ENCODE measurements around the gene EPHA5.

The EPHA5 gene

GRCh38 chr4:65399084-65399483 is 271.2 kb downstream of the EPHA5 start:
- TF ChIP-seq POLR2A (IDR thresholded peaks at IDR 0.05; ENCODE audit: low read length) (no peak), GATA1 (IDR thresholded peaks at IDR 0.05; ENCODE audit: low read depth, low read length) (no peak)
- DNase-seq, result no peak

GRCh38 chr4:65393078-65393477 is 277.2 kb downstream of the EPHA5 start:
- no peak for TF ChIP-seq POLR2A (IDR thresholded peaks at IDR 0.05; ENCODE audit: low read length)
- no peak for TF ChIP-seq GATA1 (IDR thresholded peaks at IDR 0.05; ENCODE audit: low read depth, low read length)
- no peak for DNase-seq

- no peak for TF ChIP-seq POLR2A (IDR thresholded peaks at IDR 0.05; ENCODE audit: low read length)
- no peak for TF ChIP-seq GATA1 (IDR thresholded peaks at IDR 0.05; ENCODE audit: low read depth, low read length)
- no peak for DNase-seq
Observed at GRCh38 chr4:65392488-65392887, 277.8 kb downstream of the EPHA5 start.

- no peak for DNase-seq
- no peak for TF ChIP-seq POLR2A (IDR thresholded peaks at IDR 0.05; ENCODE audit: low read length)
Observed at GRCh38 chr4:65391814-65392213, 278.5 kb downstream of the EPHA5 start.

- DNase-seq, result no peak
- TF ChIP-seq POLR2A (IDR thresholded peaks at IDR 0.05; ENCODE audit: low read length) (no peak), GATA1 (IDR thresholded peaks at IDR 0.05; ENCODE audit: low read depth, low read length) (no peak)
Observed at GRCh38 chr4:65391382-65391781, 278.9 kb downstream of the EPHA5 start.

- no peak for DNase-seq
- TF ChIP-seq POLR2A (IDR thresholded peaks at IDR 0.05; ENCODE audit: low read length) (no peak), GATA1 (IDR thresholded peaks at IDR 0.05; ENCODE audit: low read depth, low read length) (no peak)
Observed at GRCh38 chr4:65386927-65387326, 283.4 kb downstream of the EPHA5 start.

- no peak for DNase-seq
- TF ChIP-seq POLR2A (IDR thresholded peaks at IDR 0.05; ENCODE audit: low read length) (no peak), GATA1 (IDR thresholded peaks at IDR 0.05; ENCODE audit: low read depth, low read length) (no peak)
Observed at GRCh38 chr4:65383589-65384305, 286.5 kb downstream of the EPHA5 start.

GRCh38 chr4:65381648-65382047 is 288.6 kb downstream of the EPHA5 start:
- TF ChIP-seq POLR2A (IDR thresholded peaks at IDR 0.05; ENCODE audit: low read length), result no peak
- no peak for TF ChIP-seq GATA1 (IDR thresholded peaks at IDR 0.05; ENCODE audit: low read depth, low read length)
- no peak for DNase-seq

- DNase-seq, result no peak
- TF ChIP-seq GATA1 (IDR thresholded peaks at IDR 0.05; ENCODE audit: low read depth, low read length), result no peak
- no peak for TF ChIP-seq POLR2A (IDR thresholded peaks at IDR 0.05; ENCODE audit: low read length)
Observed at GRCh38 chr4:65370709-65371108, 299.6 kb downstream of the EPHA5 start.

GRCh38 chr4:65367306-65367705 is 303.0 kb downstream of the EPHA5 start:
- DNase-seq, result no peak
- TF ChIP-seq GATA1 (IDR thresholded peaks at IDR 0.05; ENCODE audit: low read depth, low read length), result no peak
- TF ChIP-seq POLR2A (IDR thresholded peaks at IDR 0.05; ENCODE audit: low read length), result no peak

- no peak for DNase-seq
- no peak for TF ChIP-seq POLR2A (IDR thresholded peaks at IDR 0.05; ENCODE audit: low read length)
- no peak for TF ChIP-seq GATA1 (IDR thresholded peaks at IDR 0.05; ENCODE audit: low read depth, low read length)
Observed at GRCh38 chr4:65358914-65359313, 311.4 kb downstream of the EPHA5 start.

GRCh38 chr4:65353098-65353497 is 317.2 kb downstream of the EPHA5 start:
- TF ChIP-seq GATA1 (IDR thresholded peaks at IDR 0.05; ENCODE audit: low read depth, low read length) (no peak), POLR2A (IDR thresholded peaks at IDR 0.05; ENCODE audit: low read length) (no peak)
- DNase-seq, result no peak

- no peak for DNase-seq
- TF ChIP-seq POLR2A (IDR thresholded peaks at IDR 0.05; ENCODE audit: low read length), result no peak
- TF ChIP-seq GATA1 (IDR thresholded peaks at IDR 0.05; ENCODE audit: low read depth, low read length), result no peak
Observed at GRCh38 chr4:65344278-65344825, 325.9 kb downstream of the EPHA5 start.

- TF ChIP-seq GATA1 (IDR thresholded peaks at IDR 0.05; ENCODE audit: low read depth, low read length) (no peak), POLR2A (IDR thresholded peaks at IDR 0.05; ENCODE audit: low read length) (no peak)
- DNase-seq, result no peak
Observed at GRCh38 chr4:65343342-65343741, 326.9 kb downstream of the EPHA5 start.

- TF ChIP-seq POLR2A (IDR thresholded peaks at IDR 0.05; ENCODE audit: low read length), result no peak
- no peak for TF ChIP-seq GATA1 (IDR thresholded peaks at IDR 0.05; ENCODE audit: low read depth, low read length)
- DNase-seq, result no peak
Observed at GRCh38 chr4:65341557-65341956, 328.7 kb downstream of the EPHA5 start.
